ENCODE results near the gene RANBP3. TPM values are rescaled to one million over a fixed set of nuclear protein-coding genes. Genes with fewer than 3 reads are reported as not detected.

Gene RANBP3
- total RNA-seq, 6 donors from 2014 or later = 64.4 to 116 (median 68.5) TPM

DNA sequence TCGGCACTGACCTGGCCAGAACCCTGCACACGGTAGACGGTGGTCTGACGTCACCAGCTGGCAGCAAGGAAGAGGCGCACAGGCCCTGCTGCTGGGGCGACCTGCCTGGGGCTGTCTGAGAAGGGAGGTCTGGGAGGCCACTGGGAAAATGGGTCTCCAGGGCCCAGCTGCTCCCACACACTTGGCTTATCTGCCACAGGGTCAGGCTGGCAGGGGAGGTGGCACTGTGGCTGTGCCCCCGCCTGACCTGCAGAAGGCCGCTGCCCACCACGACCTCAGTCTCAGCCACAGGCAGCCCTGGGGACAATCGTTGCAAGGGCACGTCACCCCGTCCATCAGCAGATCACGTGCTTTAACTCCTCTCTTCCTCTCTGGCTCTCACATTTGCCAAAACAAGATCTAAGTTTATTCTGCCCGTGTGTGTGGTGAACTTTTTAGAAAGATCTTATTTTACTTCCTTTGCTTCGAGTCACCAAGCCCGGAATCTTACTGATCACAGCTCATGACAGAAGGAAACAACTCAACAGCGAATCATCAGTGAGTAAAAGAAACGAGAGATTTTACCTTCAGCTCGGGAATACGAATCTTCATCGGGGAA lies 45.2 kb upstream of the RANBP3 start:
- no peak for TF ChIP-seq POLR2A (IDR thresholded peaks at IDR 0.05)
- Histone ChIP-seq H3K27me3 (no peaks in the 10 kb centered on the region), H3K4me1 (peaks cover 10 to 17% (median 12%) of the 10 kb centered on the region in 4 donors), H3K27ac (peak overlapping the region; percentile 21 to 69 (median 61)), H3K4me3 (peak overlapping the region in 1 of 4 donors; percentile 2), H3K36me3 (peaks cover 0 to 17% (median 13%) of the 10 kb centered on the region in 4 donors), H3K9me3 (no peaks in the 10 kb centered on the region)
- peak in 1 of 2 donors; percentile 3 for ATAC-seq (ENCODE audit: low FRiP score in 2 of 2)
- WGBS, 2 donors = 53 to 78% methylated on average over 20 of the region's 21 CpGs
- DNase-seq = no peak

DNA sequence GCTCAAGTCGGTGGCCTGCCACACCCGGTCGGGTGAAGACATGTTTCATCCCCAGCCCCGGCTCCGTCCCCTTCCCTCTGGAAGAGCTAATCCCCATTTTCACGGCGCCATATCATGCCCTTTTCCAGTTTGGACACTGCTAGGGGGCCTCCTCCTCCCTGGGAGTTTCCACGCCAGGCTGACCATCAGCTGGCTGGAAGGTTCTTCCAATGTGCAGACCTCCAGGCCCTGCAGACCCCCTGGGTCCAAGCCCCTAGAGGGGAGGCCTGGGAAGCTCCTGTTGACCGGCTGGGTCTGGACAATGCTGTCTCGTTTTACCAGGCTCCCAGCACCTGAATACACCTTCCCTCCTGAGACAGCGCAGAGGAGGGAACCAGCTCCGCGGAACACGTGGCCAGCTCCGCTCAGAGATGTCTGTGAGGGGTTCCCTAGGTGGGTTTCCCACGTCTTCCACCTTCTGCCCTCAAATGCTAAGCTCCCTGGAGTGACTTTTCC lies 44.7 kb upstream of the RANBP3 start:
- no peak overlapping the region for H3K4me3 ChIP-seq
- DNase-seq = no peak
- H3K9me3 ChIP-seq = no peaks in the 10 kb centered on the region
- H3K27me3 ChIP-seq = no peaks in the 10 kb centered on the region
- H3K27ac ChIP-seq = peak overlapping the region; percentile 21 to 69 (median 61)
- 78 to 79% methylated on average over 15 to 16 of the region's 16 CpGs for WGBS, 2 donors
- peaks cover 10 to 17% (median 12%) of the 10 kb centered on the region in 4 donors for H3K4me1 ChIP-seq
- TF ChIP-seq, protein P1, sequence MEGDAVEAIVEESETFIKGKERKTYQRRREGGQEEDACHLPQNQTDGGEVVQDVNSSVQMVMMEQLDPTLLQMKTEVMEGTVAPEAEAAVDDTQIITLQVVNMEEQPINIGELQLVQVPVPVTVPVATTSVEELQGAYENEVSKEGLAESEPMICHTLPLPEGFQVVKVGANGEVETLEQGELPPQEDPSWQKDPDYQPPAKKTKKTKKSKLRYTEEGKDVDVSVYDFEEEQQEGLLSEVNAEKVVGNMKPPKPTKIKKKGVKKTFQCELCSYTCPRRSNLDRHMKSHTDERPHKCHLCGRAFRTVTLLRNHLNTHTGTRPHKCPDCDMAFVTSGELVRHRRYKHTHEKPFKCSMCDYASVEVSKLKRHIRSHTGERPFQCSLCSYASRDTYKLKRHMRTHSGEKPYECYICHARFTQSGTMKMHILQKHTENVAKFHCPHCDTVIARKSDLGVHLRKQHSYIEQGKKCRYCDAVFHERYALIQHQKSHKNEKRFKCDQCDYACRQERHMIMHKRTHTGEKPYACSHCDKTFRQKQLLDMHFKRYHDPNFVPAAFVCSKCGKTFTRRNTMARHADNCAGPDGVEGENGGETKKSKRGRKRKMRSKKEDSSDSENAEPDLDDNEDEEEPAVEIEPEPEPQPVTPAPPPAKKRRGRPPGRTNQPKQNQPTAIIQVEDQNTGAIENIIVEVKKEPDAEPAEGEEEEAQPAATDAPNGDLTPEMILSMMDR (IDR thresholded peaks at IDR 0.05) = peak in 2 of 6 experiments; percentile 1 to 9
- TF ChIP-seq POLR2AphosphoS5 (IDR thresholded peaks at IDR 0.05) = no peak
- peaks cover 0 to 17% (median 13%) of the 10 kb centered on the region in 4 donors for H3K36me3 ChIP-seq
- ATAC-seq (ENCODE audit: low FRiP score in 2 of 2) = no peak

DNA sequence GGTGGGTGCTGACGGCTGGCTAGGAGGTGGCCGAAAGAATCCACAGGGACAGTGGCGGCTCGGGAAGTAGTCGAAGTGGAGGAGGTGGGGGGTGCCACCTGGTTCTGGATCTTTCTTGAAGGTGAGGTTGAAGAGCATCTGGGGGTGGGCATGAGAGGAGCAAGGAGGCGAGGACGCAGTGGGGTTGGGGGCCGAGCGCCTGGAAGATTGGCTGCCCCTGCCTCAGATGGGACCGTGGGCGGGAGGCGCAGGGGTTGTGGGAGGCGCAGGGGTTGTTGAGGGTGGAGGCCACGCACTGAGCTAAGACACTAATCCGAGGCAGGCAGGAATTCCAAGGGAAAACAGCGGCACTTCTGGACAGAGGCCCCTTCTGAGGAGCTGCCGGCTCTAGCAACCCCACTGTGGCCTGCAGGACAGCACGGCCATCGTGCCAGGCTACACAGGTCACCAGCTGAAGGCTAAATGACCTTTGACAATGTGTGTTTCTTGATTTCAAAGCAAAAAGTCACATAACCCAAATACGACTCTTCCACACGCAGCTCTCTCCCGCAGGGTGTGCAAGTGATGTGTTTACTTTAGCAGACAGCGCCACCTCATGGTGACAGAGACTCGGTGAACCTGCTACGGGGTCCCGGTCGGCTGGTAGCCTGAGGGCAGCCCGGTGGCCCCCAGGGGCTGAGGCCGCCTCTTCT lies 44.1 kb upstream of the RANBP3 start:
- Histone ChIP-seq H3K36me3 (peaks cover 0 to 12% (median 9%) of the 10 kb centered on the region in 4 donors), H3K4me1 (peaks cover 10 to 17% (median 12%) of the 10 kb centered on the region in 4 donors), H3K27me3 (no peaks in the 10 kb centered on the region), H3K9me3 (no peaks in the 10 kb centered on the region), H3K27ac (peak overlapping the region in 1 of 4 donors; percentile 53), H3K4me3 (no peak overlapping the region)
- DNase-seq = peak; percentile 70 to 82
- ATAC-seq (ENCODE audit: low FRiP score in 2 of 2) = peak; percentile 78 to 79
- TF ChIP-seq, protein P1 (IDR thresholded peaks at IDR 0.05) = peak; percentile 70 to 86 (median 79)
- no peak for TF ChIP-seq POLR2A (IDR thresholded peaks at IDR 0.05)
- WGBS, 2 donors = 55 to 56% methylated on average over 28 to 29 of the region's 29 CpGs

DNA sequence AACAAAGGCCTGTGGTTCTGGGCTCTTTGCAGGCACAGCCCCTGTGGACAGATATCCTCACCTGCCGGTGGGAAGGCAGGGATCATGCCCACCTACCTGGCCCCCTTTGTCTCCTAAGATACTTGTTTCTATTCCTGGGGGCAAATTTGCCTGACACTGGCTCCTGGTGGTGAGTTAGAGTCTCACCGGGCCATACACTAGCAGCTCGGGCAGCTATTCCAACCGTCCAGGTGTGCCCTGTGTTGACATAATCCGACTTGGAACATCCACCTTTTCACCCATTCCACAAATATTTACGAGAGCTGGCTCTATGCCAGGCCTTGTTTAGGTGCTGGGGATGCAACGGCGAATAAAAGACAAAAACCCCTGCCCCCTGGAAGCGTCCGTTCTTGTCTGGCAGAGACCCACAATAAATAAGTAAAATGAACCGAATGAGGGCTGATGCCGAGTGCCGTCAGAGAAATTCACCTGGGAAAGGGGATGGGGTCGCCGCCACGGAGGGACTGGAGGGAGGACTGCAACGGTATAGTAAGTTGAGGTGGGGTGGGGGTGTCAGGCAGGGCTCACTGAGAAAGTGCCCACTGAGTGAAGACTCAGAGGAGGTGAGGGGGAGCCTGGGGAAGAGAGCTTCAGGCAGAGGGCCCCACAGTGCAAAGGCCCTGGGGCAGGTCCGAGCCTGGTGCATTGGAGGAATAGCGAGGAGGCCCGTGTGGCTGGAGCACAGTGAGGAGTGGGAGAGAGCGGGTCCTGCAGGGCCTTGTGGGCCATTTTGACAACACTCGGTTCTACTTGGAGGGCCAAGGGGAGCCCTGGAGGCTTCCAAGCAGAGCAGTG lies 43.2 kb upstream of the RANBP3 start:
- peaks cover 0 to 5% (median 2%) of the 10 kb centered on the region in 4 donors for H3K36me3 ChIP-seq
- no peak for ATAC-seq (ENCODE audit: low FRiP score in 2 of 2)
- H3K4me3 ChIP-seq = no peak overlapping the region
- no peaks in the 10 kb centered on the region for H3K27me3 ChIP-seq
- no peak for DNase-seq
- H3K27ac ChIP-seq = no peak overlapping the region
- TF ChIP-seq POLR2AphosphoS5 (IDR thresholded peaks at IDR 0.05) (no peak), EP300 (IDR thresholded peaks at IDR 0.05) (no peak), POLR2A (IDR thresholded peaks at IDR 0.05) (no peak)
- TF ChIP-seq, protein P1 (IDR thresholded peaks at IDR 0.05) = no peak
- H3K9me3 ChIP-seq = no peaks in the 10 kb centered on the region
- peaks cover 10 to 17% (median 12%) of the 10 kb centered on the region in 4 donors for H3K4me1 ChIP-seq
- 82 to 83% methylated on average over 21 to 22 of the region's 22 CpGs for WGBS, 2 donors

Data from upper lobe of left lung (tissue), 6 donors.